ENCODE data around the gene PROCA1. TPM values are rescaled to one million over a fixed set of nuclear protein-coding genes. Genes with fewer than 3 reads are reported as not detected.

The PROCA1 gene
- total and polyA plus RNA-seq, 2 of the 13 experiments (the other 11 are each of a cell fraction or from before 2014, with no cell fraction given): 0.73 to 1.5 TPM

DNA sequence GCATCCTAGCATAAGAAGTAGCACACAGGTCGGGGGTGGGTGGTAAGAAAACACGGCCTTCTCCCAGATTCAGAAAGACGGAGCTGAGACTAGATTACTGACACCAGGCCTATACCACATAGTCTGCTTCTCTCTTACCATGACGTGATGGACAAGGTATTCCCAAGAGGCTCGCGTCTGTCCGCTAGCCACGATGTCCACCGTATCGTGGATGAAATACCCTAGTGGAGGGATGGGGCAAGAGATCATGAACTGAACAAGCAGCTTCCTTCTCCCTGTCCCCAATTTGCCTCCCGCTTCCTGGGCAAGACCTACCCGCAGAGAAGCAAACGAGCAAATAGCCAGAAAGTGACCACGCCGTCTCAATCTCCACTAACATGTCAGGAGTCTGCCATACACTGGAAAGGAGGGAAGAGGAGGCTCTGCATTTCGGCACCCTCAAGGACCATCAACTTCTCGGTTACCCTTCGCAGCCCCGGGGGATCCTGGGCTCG lies 13.5 kb upstream of the PROCA1 start (continued):
- TF ChIP-seq ZNF280B (CRISPR knock-in tag; IDR thresholded peaks at IDR 0.05; ENCODE audit: borderline replicate concordance): no peak
- TF ChIP-seq SIX4 (CRISPR knock-in tag; IDR thresholded peaks at IDR 0.05): peak; percentile 24; the same call in 1 of the 2 replicates
- TF ChIP-seq, protein P1, sequence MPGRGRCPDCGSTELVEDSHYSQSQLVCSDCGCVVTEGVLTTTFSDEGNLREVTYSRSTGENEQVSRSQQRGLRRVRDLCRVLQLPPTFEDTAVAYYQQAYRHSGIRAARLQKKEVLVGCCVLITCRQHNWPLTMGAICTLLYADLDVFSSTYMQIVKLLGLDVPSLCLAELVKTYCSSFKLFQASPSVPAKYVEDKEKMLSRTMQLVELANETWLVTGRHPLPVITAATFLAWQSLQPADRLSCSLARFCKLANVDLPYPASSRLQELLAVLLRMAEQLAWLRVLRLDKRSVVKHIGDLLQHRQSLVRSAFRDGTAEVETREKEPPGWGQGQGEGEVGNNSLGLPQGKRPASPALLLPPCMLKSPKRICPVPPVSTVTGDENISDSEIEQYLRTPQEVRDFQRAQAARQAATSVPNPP (CRISPR knock-in tag; IDR thresholded peaks at IDR 0.05): no peak; the same call in 1 of the 2 replicates
- TF ChIP-seq DNMT1 (CRISPR knock-in tag; IDR thresholded peaks at IDR 0.05): peak; percentile 17; the same call in 1 of the 2 replicates
- no peak for TF ChIP-seq YY1 (IDR thresholded peaks at IDR 0.05; ENCODE audit: insufficient read depth, insufficient replicate concordance, low read depth, low read length)
- TF ChIP-seq ZNF615 (CRISPR knock-in tag; IDR thresholded peaks at IDR 0.05; ENCODE audit: borderline replicate concordance): 0 out of 2 replicates have a peak, but pooled peaks have one; percentile 4
- 0 out of 2 replicates have a peak, but pooled peaks have one; percentile 11 for TF ChIP-seq MIER2 (CRISPR knock-in tag; IDR thresholded peaks at IDR 0.05)
- TF ChIP-seq ZNF766 (CRISPR knock-in tag; IDR thresholded peaks at IDR 0.05; ENCODE audit: borderline replicate concordance): 0 out of 2 replicates have a peak, but pooled peaks have one; percentile 17
- no peak for TF ChIP-seq ZNF180 (CRISPR knock-in tag; IDR thresholded peaks at IDR 0.05; ENCODE audit: borderline replicate concordance, low read depth)
- TF ChIP-seq ZNF747 (CRISPR knock-in tag; IDR thresholded peaks at IDR 0.05; ENCODE audit: borderline replicate concordance): 0 out of 2 replicates have a peak, but pooled peaks have one; percentile 3
- no peak for TF ChIP-seq ZNF431 (CRISPR knock-in tag; IDR thresholded peaks at IDR 0.05; ENCODE audit: borderline replicate concordance, low read depth)
- TF ChIP-seq BORCS8-MEF2B (CRISPR knock-in tag; IDR thresholded peaks at IDR 0.05): no peak
- TF ChIP-seq SP140L (CRISPR knock-in tag; IDR thresholded peaks at IDR 0.05; ENCODE audit: borderline replicate concordance): 0 out of 2 replicates have a peak, but pooled peaks have one; percentile 2
- TF ChIP-seq TEAD3 (CRISPR knock-in tag; optimal IDR thresholded peaks at IDR 0.05; ENCODE audit: borderline replicate concordance): peak; percentile 46
- TF ChIP-seq, protein P2, sequence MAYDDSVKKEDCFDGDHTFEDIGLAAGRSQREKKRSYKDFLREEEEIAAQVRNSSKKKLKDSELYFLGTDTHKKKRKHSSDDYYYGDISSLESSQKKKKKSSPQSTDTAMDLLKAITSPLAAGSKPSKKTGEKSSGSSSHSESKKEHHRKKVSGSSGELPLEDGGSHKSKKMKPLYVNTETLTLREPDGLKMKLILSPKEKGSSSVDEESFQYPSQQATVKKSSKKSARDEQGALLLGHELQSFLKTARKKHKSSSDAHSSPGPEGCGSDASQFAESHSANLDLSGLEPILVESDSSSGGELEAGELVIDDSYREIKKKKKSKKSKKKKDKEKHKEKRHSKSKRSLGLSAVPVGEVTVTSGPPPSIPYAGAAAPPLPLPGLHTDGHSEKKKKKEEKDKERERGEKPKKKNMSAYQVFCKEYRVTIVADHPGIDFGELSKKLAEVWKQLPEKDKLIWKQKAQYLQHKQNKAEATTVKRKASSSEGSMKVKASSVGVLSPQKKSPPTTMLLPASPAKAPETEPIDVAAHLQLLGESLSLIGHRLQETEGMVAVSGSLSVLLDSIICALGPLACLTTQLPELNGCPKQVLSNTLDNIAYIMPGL (CRISPR knock-in tag; IDR thresholded peaks at IDR 0.05; ENCODE audit: borderline replicate concordance in 1 of 2, low read depth in 1 of 2): 0 out of 4 replicates have a peak, but pooled peaks have one; percentile 2 to 53
- no peak for TF ChIP-seq ZNF383 (CRISPR knock-in tag; IDR thresholded peaks at IDR 0.05; ENCODE audit: borderline replicate concordance)
- TF ChIP-seq ZNF639 (CRISPR knock-in tag; conservative IDR thresholded peaks at IDR 0.05): peak; percentile 39; the same call in 1 of the 2 replicates
- TF ChIP-seq ZNF691 (CRISPR knock-in tag; IDR thresholded peaks at IDR 0.05; ENCODE audit: borderline replicate concordance, low read depth): 0 out of 2 replicates have a peak, but pooled peaks have one; percentile 8
- TF ChIP-seq TCF7 (IDR thresholded peaks at IDR 0.05; ENCODE audit: low read depth): no peak
- TF ChIP-seq RBM22 (optimal IDR thresholded peaks at IDR 0.05; ENCODE audit: low read length): peak; percentile 99
- TF ChIP-seq ZNF326 (CRISPR knock-in tag; IDR thresholded peaks at IDR 0.05; ENCODE audit: borderline replicate concordance): no peak; the same call in 1 of the 2 replicates
- TF ChIP-seq SIN3A (IDR thresholded peaks at IDR 0.05; ENCODE audit: borderline replicate concordance, low read depth, low read length): 0 out of 2 replicates have a peak, but pooled peaks have one; percentile 29

All from HepG2 (cell line).